ENCODE measurements around the gene TRIM4. TPM values are rescaled to one million over a fixed set of nuclear protein-coding genes. Genes with fewer than 3 reads are reported as not detected.
A peak's percentile ranks its signal among the peaks of the same experiment; 100 is the strongest.

TRIM4 gene
- total RNA-seq, 1 experiment from 2014 or later: 6.9 TPM

- H3K36me3 Mint-ChIP-seq (ENCODE audit: insufficient read depth in 1 of 3, low read depth in 3 of 3): peaks cover 18 to 45% (median 31%) of the 10 kb centered on the region in 3 experiments
- Histone ChIP-seq H3K79me1 (ENCODE audit: insufficient read depth, low read depth, low read length, poor library complexity, severe bottlenecking) (no peaks in the 10 kb centered on the region), H4K5ac (ENCODE audit: insufficient read length, low read depth, low read length) (no peak overlapping the region), H2BK120ac (ENCODE audit: low read depth, low read length, poor library complexity, severe bottlenecking) (no peak overlapping the region), H3K9me3 (ENCODE audit: control insufficient read depth, low read depth, low read length) (no peaks in the 10 kb centered on the region), H3K79me2 (ENCODE audit: insufficient read depth, low read length) (no peaks in the 10 kb centered on the region), H3K4me1 (ENCODE audit: insufficient read depth, low read length) (peaks cover 11% of the 10 kb centered on the region; the same call in 1 of the 2 replicates), H3K18ac (ENCODE audit: insufficient read length, low read depth, low read length) (peak overlapping the region; percentile 17), H3K9ac (ENCODE audit: extremely low read depth, insufficient read length, low read length) (no peak overlapping the region), H3K27ac (ENCODE audit: insufficient read length, low read depth, low read length) (no peak overlapping the region), H4K8ac (replicated peaks; ENCODE audit: insufficient read length, low read depth, low read length) (no peak overlapping the region), H2BK12ac (ENCODE audit: insufficient read length, low read depth, low read length) (no peak overlapping the region), H2BK15ac (ENCODE audit: low read depth, low read length) (no peak overlapping the region), H2AK5ac (ENCODE audit: insufficient read length, low read length) (peak overlapping the region; percentile 88), H3T11ph (ENCODE audit: low read length) (no peak overlapping the region), H2AFZ (ENCODE audit: low read length) (no peak overlapping the region), H2BK20ac (ENCODE audit: low read depth, low read length, poor library complexity, severe bottlenecking) (no peak overlapping the region), H4K91ac (ENCODE audit: insufficient read length, low read depth, low read length) (no peak overlapping the region), H3K4ac (ENCODE audit: low read depth, low read length) (no peak overlapping the region), H4K20me1 (ENCODE audit: control insufficient read depth, insufficient read depth, insufficient read length) (no peaks in the 10 kb centered on the region), H3K14ac (ENCODE audit: insufficient read depth, low read length) (no peak overlapping the region), H3K27me3 (ENCODE audit: insufficient read depth, low read length) (no peaks in the 10 kb centered on the region), H3K23ac (ENCODE audit: insufficient read length, low read depth, low read length) (no peak overlapping the region), H3K23me2 (ENCODE audit: insufficient read length, low read depth, low read length, poor library complexity, severe bottlenecking) (no peaks in the 10 kb centered on the region), H3K4me2 (ENCODE audit: insufficient read depth, insufficient read length, low read length) (no peak overlapping the region), H2BK5ac (ENCODE audit: insufficient read length, low read length) (no peak overlapping the region), H3K56ac (ENCODE audit: insufficient read length, low read depth, low read length) (no peak overlapping the region)
- H3K27ac Mint-ChIP-seq: peak overlapping the region in 1 of 3 experiments; percentile 84; a peak in 1 of 7 replicates
- peaks cover 1% of the 10 kb centered on the region; the same call in 1 of the 2 replicates for H3K27me3 Mint-ChIP-seq (ENCODE audit: low read depth)
- no CpG with 5 or more reads among the region's 1 CpG for WGBS (ENCODE audit: extremely low coverage, insufficient read length, low lambda C conversion rate)
- no peak for DNase-seq
- H3K4me1 Mint-ChIP-seq: peaks cover 26 to 36% of the 10 kb centered on the region in 2 experiments
- peaks cover 36 to 45% of the 10 kb centered on the region in 2 experiments for H3K9me3 Mint-ChIP-seq
- no peak for TF ChIP-seq CTCF (conservative IDR thresholded peaks at IDR 0.05)
- H3K4me3 Mint-ChIP-seq: no peak overlapping the region
These were observed 28.3 kb upstream of the TRIM4 start for GRCh38 chr7:99947608-99948007.
